HG03457 (cell line): Measurements from ENCODE around the gene PTPRZ1.

Experiments
- ATAC-seq: cut with Tn5 transposase; IDR thresholded peaks from one replicate; pipeline ENCODE4 v1.9.1; 2021; ENCODE audit warnings: moderate number of reproducible peaks; ENCODE audit not compliant: unreplicated experiment

PTPRZ1 gene

GRCh38 chr7:122038904-122039303 is 165.9 kb downstream of the PTPRZ1 start:
- ATAC-seq, result no peak

- ATAC-seq, result no peak
These were observed 167.2 kb downstream of the PTPRZ1 start for GRCh38 chr7:122040147-122040546.

- no peak for ATAC-seq
These were observed 173.4 kb downstream of the PTPRZ1 start for GRCh38 chr7:122046402-122046801.

DNA sequence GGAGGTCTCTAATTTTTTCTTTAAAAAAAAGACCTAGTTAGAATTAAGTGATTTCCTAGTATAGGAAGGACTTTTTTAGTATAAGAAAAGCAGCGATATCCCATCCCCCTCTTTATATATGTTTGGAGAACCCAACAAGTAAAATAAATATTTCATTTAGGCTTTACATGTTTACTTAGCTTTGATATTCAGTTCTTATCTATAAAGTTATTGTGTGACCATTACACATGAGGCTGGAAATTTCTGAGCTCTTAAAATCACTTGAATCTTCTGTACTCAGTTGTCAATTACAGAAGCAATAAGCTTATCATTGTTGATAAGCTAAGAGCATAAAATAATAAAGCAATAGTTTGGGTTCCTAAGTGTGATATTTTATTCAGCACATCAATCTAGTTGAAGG is 181.4 kb downstream of the PTPRZ1 start:
- ATAC-seq, result no peak

GRCh38 chr7:122055073-122055472 is 182.1 kb downstream of the PTPRZ1 start:
- ATAC-seq, result no peak

- ATAC-seq, result no peak
These were observed 184.0 kb downstream of the PTPRZ1 start for GRCh38 chr7:122056977-122057376.

DNA sequence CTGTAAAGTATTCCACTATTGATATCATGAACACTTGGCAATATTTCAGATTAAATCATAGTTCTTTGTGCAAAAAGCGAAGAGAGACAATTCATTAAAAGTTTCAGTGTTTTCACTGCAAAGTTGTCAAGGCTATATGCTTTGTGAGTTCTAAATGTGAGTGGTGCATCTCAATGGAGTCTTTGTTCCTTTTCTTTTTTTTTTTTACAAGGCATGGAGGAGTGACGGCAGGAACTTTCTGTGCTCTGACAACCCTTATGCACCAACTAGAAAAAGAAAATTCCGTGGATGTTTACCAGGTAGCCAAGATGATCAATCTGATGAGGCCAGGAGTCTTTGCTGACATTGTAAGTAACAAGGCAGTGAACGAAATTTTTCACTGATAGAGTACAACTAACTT is 186.6 kb downstream of the PTPRZ1 start:
- ATAC-seq, result no peak

GRCh38 chr7:122063146-122063545 is 190.2 kb downstream of the PTPRZ1 start:
- no peak for ATAC-seq

DNA sequence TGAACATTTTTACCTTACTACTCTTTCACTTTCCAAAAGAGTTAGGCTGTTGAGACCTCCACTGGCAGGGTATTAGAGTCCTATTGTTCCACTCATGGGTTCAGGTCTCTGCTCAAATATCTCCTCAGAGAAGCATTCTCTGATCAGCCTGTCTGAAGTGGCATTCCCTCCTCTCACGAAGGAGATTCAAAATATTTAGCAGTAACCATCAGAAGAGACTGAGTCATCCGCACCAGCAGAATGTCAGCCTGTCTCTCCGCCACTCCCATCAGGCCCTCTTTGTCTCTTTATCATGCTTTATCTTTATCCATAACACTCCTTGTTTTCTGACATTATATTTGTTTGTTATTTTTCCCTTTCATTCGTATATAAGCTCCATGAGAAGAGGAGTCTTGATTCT is 192.0 kb downstream of the PTPRZ1 start:
- no peak for ATAC-seq

- ATAC-seq, result no peak
These were observed 194.1 kb downstream of the PTPRZ1 start for GRCh38 chr7:122067077-122067476.

DNA sequence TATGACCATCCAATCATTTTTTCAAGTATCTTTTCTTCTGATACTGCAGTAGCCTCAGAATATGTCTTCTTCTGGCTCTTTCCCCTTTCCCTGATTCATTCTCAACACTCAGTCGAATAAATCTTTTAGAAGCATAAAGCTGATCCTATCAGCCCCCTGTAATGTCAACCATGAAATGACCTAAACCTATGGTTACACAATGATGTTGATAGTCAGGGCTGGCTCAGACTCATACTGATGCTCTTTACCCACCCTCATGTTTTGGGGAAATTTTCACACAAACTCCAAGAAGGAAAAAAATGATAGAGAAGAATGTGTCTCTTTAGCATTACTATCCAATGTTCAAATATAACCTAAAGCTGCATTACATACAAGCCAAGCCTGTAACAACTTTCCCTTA is 195.1 kb downstream of the PTPRZ1 start:
- no peak for ATAC-seq

- ATAC-seq, result no peak
These were observed 196.0 kb downstream of the PTPRZ1 start for GRCh38 chr7:122068999-122069398.

DNA sequence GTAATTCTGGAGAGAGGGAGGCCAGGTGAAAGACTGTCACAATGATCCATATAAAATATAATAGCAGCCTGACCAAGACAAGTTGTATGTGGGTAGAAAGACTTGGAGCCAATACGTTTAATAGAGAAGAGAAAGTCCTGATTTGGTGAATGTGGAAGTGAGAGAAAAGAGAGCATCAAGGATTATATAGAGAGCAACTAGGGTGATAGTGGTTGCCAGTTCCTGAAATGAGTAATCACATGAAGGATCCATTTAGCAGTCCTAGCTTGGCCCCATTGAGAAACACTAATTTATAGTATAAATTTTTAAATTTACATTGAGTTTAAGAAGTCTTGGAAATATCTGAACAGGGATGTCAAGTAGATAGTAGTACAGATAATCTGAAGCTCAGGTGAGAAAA is 197.1 kb downstream of the PTPRZ1 start:
- no peak for ATAC-seq

GRCh38 chr7:122070834-122071233 is 197.9 kb downstream of the PTPRZ1 start:
- ATAC-seq, result no peak

DNA sequence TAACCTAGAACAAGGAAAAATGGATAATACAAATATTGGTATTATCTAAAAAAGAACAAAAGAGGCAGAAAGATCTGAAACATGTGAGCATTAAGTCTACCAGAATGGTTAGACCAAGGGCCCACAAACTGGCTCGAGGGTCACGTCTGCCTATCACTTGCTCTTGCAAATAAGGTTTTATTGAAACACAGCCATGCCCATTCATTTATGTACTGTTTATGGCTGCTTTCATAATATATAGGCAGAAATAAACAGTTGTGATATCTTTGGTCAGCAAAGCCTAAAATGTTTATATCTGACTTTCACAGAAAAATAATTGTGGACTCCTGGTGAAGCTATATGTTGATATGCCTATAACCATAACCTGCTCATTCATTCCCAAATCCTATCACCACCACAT is 199.3 kb downstream of the PTPRZ1 start:
- ATAC-seq, result no peak

GRCh38 chr7:122072924-122073599 is 200.1 kb downstream of the PTPRZ1 start:
- ATAC-seq, result no peak

DNA sequence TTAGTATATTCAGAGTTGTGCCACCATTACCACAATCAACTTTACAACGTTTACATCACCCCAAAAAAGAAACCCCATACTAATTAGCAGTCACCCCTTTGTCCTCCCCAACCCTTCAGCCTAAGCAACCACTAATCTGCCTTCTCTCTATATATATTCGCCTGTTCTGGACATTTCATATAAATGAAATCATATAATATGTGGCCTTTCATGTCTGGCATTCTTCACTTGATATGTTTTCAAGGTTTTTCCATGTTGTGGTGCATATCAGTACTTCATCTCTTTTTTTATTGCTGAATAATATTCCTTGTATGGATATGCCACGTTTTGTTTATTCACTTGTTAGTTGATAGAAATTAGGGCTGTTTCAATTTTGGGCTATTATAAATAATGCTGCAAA is 200.7 kb downstream of the PTPRZ1 start:
- no peak for ATAC-seq

DNA sequence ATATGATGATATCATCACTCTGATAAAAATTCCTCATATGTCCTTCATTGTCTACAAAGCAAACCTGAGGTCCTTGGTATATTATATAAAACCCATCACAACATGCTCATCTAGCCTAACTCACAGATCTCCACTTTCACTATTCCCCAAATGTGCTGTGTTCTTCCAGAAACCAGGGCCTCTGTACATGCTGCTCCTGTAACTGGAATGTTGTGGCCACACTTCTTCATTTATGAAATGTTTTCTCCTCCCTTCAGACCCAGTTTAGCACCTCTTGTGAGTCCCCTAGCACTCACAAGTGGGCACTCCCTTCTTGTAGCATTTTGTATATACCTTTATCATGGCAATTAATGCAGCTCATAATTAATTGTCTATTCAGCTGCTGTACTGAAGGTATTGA is 209.2 kb downstream of the PTPRZ1 start:
- no peak for ATAC-seq

GRCh38 chr7:122082670-122083069 is 209.7 kb downstream of the PTPRZ1 start:
- no peak for ATAC-seq

DNA sequence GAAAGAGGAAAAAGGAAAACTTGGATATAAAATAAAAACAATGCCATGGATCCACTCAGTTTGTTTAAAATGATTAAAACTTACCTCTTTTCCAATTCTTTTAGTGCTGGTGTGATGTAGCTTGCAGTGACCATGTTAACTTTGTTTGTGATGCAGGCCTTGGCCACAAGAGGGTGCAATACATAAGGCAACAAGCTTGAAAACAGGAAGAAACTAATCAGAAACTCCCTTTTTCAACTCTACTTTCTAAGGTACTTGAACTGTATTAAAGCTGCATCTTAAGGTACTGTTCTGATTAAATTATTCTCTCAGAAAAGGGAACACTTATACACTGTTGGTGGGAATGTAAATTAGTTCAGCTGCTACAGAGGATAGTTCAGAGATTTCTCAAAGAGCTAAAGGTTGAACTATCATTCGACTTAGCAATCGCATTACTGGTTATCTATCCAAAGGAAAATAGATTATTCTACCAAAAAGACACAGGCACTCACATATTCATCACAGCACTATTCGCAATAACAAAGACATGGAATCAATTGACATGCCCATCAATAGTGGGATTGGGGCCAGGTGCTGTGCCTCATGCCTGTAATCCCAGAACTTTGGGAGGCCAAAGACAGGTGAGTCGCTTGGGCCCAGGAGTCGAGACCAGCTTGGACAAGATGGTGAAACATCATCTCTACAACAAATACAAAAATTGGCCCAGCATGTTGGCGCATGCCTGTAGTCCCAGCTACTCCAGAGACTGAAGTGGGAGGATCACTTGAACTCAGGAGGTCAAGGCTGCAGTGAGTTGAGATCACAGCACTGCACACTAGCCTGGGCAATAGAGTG is 220.2 kb downstream of the PTPRZ1 start:
- peak; percentile 96 for ATAC-seq

GRCh38 chr7:122094549-122094948 is 221.6 kb downstream of the PTPRZ1 start:
- ATAC-seq, result no peak

GRCh38 chr7:122095642-122096041 is 222.7 kb downstream of the PTPRZ1 start:
- no peak for ATAC-seq
